Body of pancreas (tissue), 4 donors: Measurements from ENCODE around the gene ISLR2. TPM values are rescaled to one million over a fixed set of nuclear protein-coding genes. Genes with fewer than 3 reads are reported as not detected.
A peak's percentile ranks its signal among the peaks of the same experiment; 100 is the strongest.
"Not testable (repeated sequence)": the region's sequence is repeated elsewhere in the genome, so short reads cannot be mapped to it uniquely, and the experiment has no call there.

Experiments used
- ATAC-seq: fragments of 150-250 bp; one replicate; pipeline ENCODE4 v1.9.1; 2016
- DNase-seq, 4 donors: peaks; one replicate each; pipeline ENCODE4 v3.0.0-alpha.2; 2019
- H3K27ac ChIP-seq, 4 donors: fragments of 200-600 bp; sonication (generic); 1 replicate in 3 of 4; 2 replicates in 1 of 4; pipeline versions ENCODE4 v1.5.1 to v1.6.1; 2016 to 2019; ENCODE audit warnings: mild to moderate bottlenecking in 1 of 4, mixed read lengths in 1 of 4, moderate library complexity in 1 of 4
- H3K27me3 ChIP-seq, 2 donors: fragments of 200-600 bp; sonication (generic); one replicate each; pipeline ENCODE4 v1.6.0; 2016; ENCODE audit warnings: mild to moderate bottlenecking in 1 of 2
- H3K36me3 ChIP-seq, 2 donors: fragments of 200-600 bp; sonication (generic); replicated peaks in 1 of 2; 2 replicates each; pipeline ENCODE4 v1.5.1; 2016; ENCODE audit warnings: low read depth in 2 of 2; ENCODE audit not compliant: insufficient read depth in 1 of 2
- H3K4me1 ChIP-seq: fragments of 200-600 bp; sonication (generic); one replicate; pipeline ENCODE4 v1.6.0; 2016
- H3K4me3 ChIP-seq, 2 donors: fragments of 200-600 bp; sonication (generic); 1 replicate in 1 of 2; 2 replicates in 1 of 2; pipeline ENCODE4 v1.5.1; 2016 to 2019
- H3K9me3 ChIP-seq, 3 donors: fragments of 200-600 bp; sonication (generic); 1 replicate in 2 of 3; 2 replicates in 1 of 3; pipeline ENCODE4 v1.5.1; 2016
- CTCF ChIP-seq, 7 experiments: fragments of 450-650 bp in 4 of 7; fragments of 200-600 bp in 3 of 7; sonication (generic) in 3 of 7; IDR thresholded peaks; one replicate each; pipeline ENCODE4 v1.5.1; 2016 to 2019; ENCODE audit warnings: antibody characterized with exemption in 7 of 7
- POLR2A ChIP-seq, 3 donors: fragments of 450-650 bp; IDR thresholded peaks; one replicate each; pipeline ENCODE4 v1.6.1; 2016; ENCODE audit warnings: antibody characterized with exemption in 3 of 3, mild to moderate bottlenecking in 2 of 3
- WGBS, 2 donors: methylation state at CpG; one replicate each; pipeline ENCODE4 v1.1.5; 2017; 5-methylcytosine and 5-hydroxymethylcytosine counted together
- intact Hi-C: fragments of 100-400 bp; cut with DNase I; formaldehyde crosslinking; loops from one replicate; pipeline ENCODE4 v1.15.1; 2023
- total RNA-seq, 2 donors: library from RNA; depleted of rRNA; stranded (reverse); fragments of >200 nt; gene quantifications; one replicate each; pipeline ENCODE4 v1.1.0, GENCODE V29; 2016

Gene ISLR2
- not detected for total RNA-seq

- DNase-seq (no peak), ATAC-seq (no peak)
- 2 to 4% methylated on average over 43 to 53 of the region's 53 CpGs for WGBS, 2 donors
- H3K9me3 ChIP-seq: no peaks in the 10 kb centered on the region
- no peak within 1 kb of the TSS for H3K27ac ChIP-seq
- TF ChIP-seq POLR2A (IDR thresholded peaks at IDR 0.05): no peak
- no peak for TF ChIP-seq CTCF (IDR thresholded peaks at IDR 0.05)
- no peaks in the 10 kb centered on the region for H3K36me3 ChIP-seq
- peaks cover 36% of the 10 kb centered on the region for H3K4me1 ChIP-seq
- peaks cover 0 to 49% of the 10 kb centered on the region in 2 donors for H3K27me3 ChIP-seq
- intact Hi-C loops: no loop called here
- no peak within 1 kb of the TSS for H3K4me3 ChIP-seq
Measured at GRCh38 chr15:74130155-74130848, at the start of gene ISLR2. ISLR2 (plus strand) TSS chr15:74130586; CDS start chr15:74132755, 2,169 bp downstream.

GRCh38 chr15:74082450-74082849 is 47.9 kb upstream of the ISLR2 start, which contains the start of gene GOLGA6A:
GOLGA6A (minus strand) TSS chr15:74082550; CDS start chr15:74082509, 41 bp downstream.
- DNase-seq, H3K36me3 ChIP-seq, H3K27me3 ChIP-seq, H3K4me1 ChIP-seq, ATAC-seq, H3K27ac ChIP-seq, H3K4me3 ChIP-seq, H3K9me3 ChIP-seq, intact Hi-C loops: not testable (repeated sequence)
- WGBS, 2 donors: no CpG with 5 or more reads among the region's 7 CpGs

- no CpG with 5 or more reads among the region's 2 CpGs for WGBS, 2 donors
- H3K36me3 ChIP-seq, H3K9me3 ChIP-seq, H3K27ac ChIP-seq, DNase-seq, H3K27me3 ChIP-seq, H3K4me1 ChIP-seq, ATAC-seq, H3K4me3 ChIP-seq, intact Hi-C loops: not testable (repeated sequence)
Measured at GRCh38 chr15:74094567-74094966, 35.8 kb upstream of the ISLR2 start.

GRCh38 chr15:74095610-74096009 is 34.8 kb upstream of the ISLR2 start:
- intact Hi-C loops, H3K36me3 ChIP-seq, H3K4me1 ChIP-seq, H3K27ac ChIP-seq, H3K4me3 ChIP-seq, ATAC-seq, DNase-seq, H3K27me3 ChIP-seq, H3K9me3 ChIP-seq: not testable (repeated sequence)
- 54% methylated on average over 6 of the region's 10 CpGs; no CpG with 5 or more reads in 1 of the 2 donors for WGBS, 2 donors

GRCh38 chr15:74096753-74097474 is 33.5 kb upstream of the ISLR2 start:
- H3K4me1 ChIP-seq, H3K9me3 ChIP-seq, H3K27ac ChIP-seq, intact Hi-C loops, H3K36me3 ChIP-seq, H3K27me3 ChIP-seq, H3K4me3 ChIP-seq, ATAC-seq, DNase-seq: not testable (repeated sequence)
- WGBS, 2 donors: no CpG with 5 or more reads among the region's 27 CpGs

- Histone ChIP-seq H3K27ac (peak overlapping the region in 1 of 4 donors; percentile 45), H3K4me3 (peak overlapping the region in 1 of 2 donors; percentile 18)
- WGBS, 2 donors: 1 to 5% methylated on average over 4 to 17 of the region's 45 CpGs
- H3K4me1 ChIP-seq, H3K9me3 ChIP-seq, H3K27me3 ChIP-seq, H3K36me3 ChIP-seq, intact Hi-C loops: not testable (repeated sequence)
- TF ChIP-seq CTCF (IDR thresholded peaks at IDR 0.05) (peak in 1 of 7 experiments; percentile 30), POLR2A (IDR thresholded peaks at IDR 0.05) (peak in 1 of 3 donors; percentile 49)
- DNase-seq: peak; percentile 91 to 95 (median 92)
- peak; percentile 98 for ATAC-seq
Measured at GRCh38 chr15:74099963-74100733, 30.2 kb upstream of the ISLR2 start.
